Left renal cortex interstitium (tissue), 4 donors: Measurements from ENCODE around the gene ITGA11. TPM values are rescaled to one million over a fixed set of nuclear protein-coding genes. Genes with fewer than 3 reads are reported as not detected.

Source experiments
- DNase-seq, 4 donors: peaks; one replicate each; pipeline ENCODE4 v3.0.0-alpha.2; 2013; ENCODE audit warnings: low read depth in 4 of 4, low spot score in 2 of 4, missing footprints in 1 of 4
- polyA plus RNA-seq, 4 donors: library from polyadenylated mRNA; unstranded; fragments of 120-200 nt; gene quantifications; one replicate each; pipeline ENCODE4 v1.2.1, GENCODE V29; 2013; ENCODE audit not compliant: insufficient read length in 4 of 4

Gene ITGA11
- polyA plus RNA-seq, 4 donors, result 2.6 to 5.8 (median 4.1) TPM

DNA sequence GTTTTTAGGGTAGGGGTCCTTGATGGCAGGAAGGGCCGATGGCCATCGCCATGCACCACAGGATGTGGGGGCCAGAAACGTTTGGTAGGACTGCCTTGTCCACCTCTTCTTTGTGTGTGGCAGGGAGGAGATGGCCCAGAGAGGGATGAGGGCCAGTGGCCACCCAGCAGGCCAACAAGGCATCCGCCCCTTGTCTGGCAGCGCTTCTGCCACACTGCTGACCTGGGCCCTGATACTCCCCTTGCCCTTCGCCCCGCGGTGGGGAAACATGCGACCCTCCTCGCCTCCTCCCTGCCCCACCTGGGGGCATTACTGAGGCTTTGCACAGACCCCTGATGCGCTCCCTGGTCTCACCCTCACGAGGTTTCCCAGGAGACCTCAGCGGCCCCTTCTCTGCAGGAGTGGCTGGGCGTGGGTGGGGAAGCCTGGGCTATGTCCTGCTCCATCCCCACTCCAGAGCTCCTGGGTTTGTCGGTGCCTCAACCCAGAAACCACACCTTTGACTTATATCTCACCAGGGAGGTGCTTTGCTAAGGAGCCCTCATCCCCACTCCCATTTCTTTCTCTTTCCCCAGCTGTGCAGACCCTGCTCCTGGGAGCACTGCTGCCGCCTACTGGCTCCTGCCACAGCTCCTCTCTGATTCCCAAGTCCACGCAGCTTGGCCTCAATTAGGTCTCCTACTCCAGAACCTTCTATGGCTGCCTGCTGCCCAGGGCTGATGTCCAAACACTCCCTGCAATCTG lies 115.7 kb downstream of the ITGA11 start:
- DNase-seq, result no peak

DNA sequence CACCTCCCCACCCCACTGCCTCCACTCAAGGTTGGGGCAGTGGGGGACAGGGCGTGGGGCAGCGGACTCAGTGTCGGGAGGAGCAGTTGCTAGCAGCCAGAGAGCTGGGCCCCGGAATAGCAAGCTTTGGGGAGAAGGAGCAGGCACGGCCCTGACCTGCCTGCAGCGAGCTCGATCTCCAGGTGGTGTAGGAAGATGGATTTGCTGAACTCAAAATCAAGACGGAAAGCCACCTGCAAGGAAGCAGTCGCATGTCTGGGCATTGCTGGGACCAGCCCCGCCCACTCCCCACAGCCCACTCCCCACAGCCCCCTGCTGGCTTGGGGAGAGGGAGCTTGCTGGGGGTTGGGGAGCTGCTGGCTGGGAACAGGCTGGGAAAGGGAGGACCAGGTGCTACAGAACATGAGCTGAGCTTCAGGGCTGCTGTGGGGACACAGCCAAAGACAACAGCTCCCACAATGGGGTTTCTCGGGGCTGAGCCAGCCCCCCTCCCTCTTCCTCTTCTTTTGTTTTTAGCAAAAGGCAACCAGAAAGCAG lies 116.4 kb downstream of the ITGA11 start:
- no peak for DNase-seq

DNA sequence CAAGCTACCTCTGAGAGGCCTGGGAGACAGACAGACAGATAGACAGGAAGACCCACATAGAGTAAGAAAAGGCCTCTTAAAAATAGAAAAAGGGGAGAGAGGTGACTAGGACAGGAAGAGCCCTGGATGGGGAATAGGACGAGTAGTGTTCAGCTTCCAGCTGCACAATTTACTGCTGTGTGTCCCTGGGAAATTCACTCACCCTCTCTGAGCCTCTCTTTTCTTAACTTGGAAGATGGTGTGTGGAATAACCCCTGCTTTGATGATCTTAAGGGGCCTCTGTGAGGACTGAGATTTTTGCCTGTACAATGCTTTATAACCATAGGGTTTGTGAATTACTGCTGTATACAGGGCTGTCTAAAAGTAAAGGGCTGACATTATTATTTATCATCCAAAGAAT lies 116.9 kb downstream of the ITGA11 start:
- no peak for DNase-seq

GRCh38 chr15:68314563-68314962 lies 117.4 kb downstream of the ITGA11 start:
- no peak for DNase-seq

- DNase-seq, result no peak
These were observed 118.2 kb downstream of the ITGA11 start for GRCh38 chr15:68313501-68314410.

DNA sequence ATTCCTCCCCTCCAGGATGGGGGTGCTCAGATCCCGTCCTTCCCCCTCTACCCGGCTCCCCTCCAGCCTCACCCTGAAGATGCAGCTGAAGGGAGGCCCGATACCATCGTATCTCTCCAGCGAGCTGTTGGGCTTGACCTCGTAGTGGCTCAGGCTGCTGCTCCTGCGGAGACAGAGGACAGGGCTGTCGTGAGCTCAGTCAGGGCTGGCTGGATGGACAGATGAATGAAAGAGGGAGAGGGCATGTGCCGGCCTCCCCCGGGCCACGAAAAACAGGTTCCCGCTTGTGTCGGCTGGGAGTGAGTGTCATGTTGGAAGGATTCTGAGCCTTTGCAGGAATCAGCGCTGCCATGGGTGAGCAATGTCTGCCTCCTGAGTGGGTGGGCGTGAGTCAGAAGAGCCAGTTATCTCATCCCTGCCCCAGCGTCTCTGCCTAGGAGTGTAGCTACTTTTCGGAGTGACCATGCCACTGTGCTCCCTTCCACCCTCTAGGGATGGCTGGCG lies 119.2 kb downstream of the ITGA11 start:
- DNase-seq, result no peak

- no peak for DNase-seq
These were observed 120.0 kb downstream of the ITGA11 start for GRCh38 chr15:68311859-68312557.

GRCh38 chr15:68311464-68311835 lies 120.5 kb downstream of the ITGA11 start:
- DNase-seq, result no peak

DNA sequence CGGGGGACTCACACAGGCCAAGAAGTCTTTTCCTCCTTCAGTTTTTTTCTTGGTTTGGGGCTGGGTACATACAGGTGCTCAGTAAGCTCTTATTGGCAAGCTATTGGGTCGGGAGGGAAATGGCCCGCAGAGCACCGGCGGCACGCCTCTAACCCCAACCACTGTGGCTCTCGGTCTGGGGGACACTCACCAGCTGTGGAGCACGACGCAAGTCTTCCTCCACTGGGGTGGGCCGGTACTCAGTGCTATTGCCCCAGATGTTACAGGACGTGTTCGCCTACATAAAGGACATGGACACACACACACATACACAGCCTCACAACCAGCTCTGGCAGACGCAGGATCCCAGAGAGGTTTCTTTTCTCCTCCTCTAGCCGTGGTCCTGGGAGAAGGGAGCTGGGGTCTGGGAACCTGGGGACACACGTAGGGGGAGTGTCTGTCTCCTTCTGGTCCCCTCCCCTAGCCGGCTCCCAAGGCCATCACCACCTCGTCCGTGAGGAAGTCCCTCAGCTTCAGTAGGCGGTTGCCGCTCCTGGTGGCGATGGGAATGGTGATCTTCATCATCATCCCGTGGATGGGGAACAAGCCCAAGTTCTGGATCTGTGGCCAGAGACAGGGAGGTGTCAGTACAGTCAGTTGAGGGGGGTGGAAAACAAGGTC lies 121.0 kb downstream of the ITGA11 start:
- no peak for DNase-seq

- no peak for DNase-seq
These were observed 121.7 kb downstream of the ITGA11 start for GRCh38 chr15:68310178-68310803.

- DNase-seq, result no peak
These were observed 122.9 kb downstream of the ITGA11 start for GRCh38 chr15:68309024-68309423.

DNA sequence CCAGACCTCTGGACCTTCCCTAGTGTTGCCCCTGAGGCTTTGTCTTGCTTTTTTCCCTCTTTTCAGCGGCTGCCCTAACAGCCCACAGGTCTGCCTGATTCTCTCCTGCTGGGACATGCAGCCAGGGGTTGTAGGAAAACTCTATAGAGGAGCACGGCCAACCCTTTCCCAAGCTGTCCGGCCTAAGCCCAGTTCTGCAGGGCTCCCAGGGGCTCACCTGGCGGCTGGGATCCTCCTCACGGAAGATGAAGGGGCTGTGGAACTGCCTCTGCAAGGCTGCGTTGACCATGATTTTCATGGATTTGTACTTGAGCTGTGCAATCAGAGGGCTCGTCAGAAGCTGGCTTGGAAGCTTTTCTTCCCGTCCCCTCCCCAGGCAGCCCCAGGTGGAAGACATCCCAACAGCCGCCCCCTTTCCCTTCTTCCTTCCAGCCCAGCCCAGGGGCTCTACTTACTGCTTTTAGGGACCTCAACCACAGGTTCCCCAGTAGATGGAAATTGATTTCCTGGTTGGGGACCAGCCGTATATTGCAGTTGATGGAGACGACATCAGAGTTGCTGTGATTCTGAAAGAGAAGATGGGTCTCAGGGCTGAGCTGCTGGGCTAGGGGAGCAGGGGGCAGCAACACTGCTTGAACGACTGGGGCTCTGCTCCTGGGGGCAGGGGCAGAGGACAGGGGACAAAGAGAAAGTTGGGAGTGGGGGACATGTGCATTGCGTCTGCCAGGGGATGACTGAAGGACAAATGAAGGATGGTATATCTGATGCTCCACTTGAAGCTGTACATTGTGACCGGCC lies 124.6 kb downstream of the ITGA11 start:
- DNase-seq, result no peak

GRCh38 chr15:68305420-68305871 lies 126.5 kb downstream of the ITGA11 start:
- no peak for DNase-seq

GRCh38 chr15:68304589-68305337 lies 127.2 kb downstream of the ITGA11 start:
- no peak for DNase-seq

DNA sequence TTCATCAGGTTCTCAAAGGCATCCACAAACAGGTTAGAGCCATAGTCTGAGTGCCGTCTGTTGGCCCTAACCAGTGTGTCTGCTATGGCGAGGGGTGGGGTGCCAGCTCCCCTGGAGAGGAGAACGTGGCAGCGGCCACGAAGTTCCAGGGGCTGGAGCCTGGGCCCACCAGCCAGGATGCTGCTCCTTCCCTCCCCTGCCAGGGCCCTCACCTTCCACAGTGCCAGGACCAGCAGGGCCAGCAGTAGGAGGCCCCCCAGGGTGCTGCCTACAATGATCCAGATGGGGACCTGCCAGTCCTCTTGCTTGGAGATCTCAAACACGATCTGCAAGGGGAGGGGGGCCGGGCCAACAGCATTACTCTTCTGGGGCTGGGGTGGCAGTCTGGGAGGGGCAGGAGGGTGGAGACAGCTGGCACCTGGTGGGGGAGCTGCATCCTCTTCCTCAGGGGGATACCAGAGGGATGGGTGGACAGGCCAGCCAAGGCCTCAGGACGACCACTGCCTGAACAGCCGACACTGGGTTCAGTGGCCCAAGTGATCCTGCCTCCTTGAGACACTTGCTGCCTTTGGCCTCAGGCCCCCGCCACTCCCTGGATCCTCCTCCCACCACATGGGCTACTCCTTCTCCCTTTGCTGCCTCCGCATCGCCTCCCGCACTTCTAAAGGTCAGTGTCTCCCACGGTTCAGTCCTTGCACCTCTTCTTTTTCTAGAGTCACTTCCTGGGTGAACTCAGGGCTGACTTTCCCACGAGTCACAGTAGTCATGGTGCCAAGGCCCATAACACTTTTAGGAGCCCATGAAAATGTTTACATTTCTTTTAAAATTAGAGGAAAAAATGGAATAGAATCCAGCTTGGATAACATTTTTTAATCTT lies 128.2 kb downstream of the ITGA11 start:
- DNase-seq, result no peak

DNA sequence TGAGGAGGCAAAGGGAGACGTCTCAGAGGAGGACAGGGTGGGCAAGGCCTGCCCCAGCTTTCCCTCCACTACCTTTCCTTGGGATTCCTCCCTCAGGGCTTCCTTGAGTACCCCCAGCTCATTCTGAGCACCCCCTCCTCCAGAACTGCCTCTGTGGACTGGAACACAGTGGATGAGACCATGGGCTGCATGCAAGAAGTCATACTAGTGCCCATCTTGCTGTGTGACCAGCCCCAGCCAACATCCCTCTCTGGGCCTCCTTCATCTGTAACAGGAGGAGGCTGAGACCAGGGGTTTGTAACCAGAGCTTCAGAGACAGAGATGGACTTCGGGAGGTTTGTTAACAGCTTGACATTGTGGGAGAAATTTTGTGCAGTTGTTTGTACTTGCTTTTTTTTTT lies 128.8 kb downstream of the ITGA11 start:
- DNase-seq, result no peak

DNA sequence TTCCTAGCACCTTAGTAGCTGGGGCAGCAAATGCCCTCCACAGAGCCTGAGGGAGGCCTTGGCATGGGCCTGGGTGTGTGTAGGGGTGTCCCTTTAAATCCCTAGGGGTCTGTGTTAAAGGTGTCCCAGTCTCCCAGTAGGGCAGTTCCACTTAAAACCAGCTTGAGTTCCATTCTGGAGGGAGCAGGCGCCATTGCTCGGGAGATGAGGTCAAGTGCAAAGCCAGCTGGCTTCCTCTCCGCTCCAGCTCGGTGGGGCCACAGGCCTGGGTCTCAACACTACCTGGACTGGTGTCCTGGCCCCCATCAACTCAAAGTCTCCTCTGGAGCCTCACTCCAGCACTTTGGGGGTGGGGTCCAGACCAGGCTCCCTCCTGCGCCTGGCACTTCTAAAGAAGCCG lies 129.2 kb downstream of the ITGA11 start:
- DNase-seq, result no peak
